Frontal cortex (tissue), 4 donors: ENCODE results near the gene WWOX. TPM values are rescaled to one million over a fixed set of nuclear protein-coding genes. Genes with fewer than 3 reads are reported as not detected.

Experiments
- DNase-seq, 2 donors: peaks; one replicate each; pipeline ENCODE4 v3.0.0; 2012; ENCODE audit warnings: low spot score in 2 of 2
- FAIRE-seq: peaks from 2 replicates; lab custom pipeline; 2012; peaks lifted over from hg19 to GRCh38; lab: Jason Lieb, UNC
- total RNA-seq: library from RNA; depleted of rRNA; stranded (reverse); fragments of >200 nt; gene quantifications from one replicate; pipeline ENCODE4 v1.2.3, GENCODE V29; 2014
- donor health status: control.
- donor health status: control.
- donor health status: control.

The WWOX gene
- total RNA-seq, 1 donor from 2014 or later, result 17.1 TPM

DNA sequence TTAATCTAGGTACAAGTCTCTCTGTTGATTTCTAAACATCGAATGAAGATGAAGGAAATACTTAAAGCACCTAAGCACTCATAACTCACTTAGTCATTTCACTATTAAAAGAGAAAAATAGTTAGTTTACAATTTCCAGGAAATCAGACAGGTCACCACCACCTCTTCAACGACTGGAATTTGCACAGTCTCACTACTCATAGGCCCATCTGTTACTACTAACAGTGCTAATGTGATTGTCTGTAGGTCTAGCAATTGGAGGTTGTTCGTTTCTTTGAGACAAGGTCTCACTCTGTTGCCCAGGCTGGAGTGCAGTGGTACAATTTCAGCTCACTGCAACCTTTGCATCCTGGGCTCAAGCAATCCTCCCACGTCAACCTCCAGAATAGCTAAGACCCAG lies 1056.5 kb downstream of the WWOX start:
- FAIRE-seq (no peak), DNase-seq (no peak)

DNA sequence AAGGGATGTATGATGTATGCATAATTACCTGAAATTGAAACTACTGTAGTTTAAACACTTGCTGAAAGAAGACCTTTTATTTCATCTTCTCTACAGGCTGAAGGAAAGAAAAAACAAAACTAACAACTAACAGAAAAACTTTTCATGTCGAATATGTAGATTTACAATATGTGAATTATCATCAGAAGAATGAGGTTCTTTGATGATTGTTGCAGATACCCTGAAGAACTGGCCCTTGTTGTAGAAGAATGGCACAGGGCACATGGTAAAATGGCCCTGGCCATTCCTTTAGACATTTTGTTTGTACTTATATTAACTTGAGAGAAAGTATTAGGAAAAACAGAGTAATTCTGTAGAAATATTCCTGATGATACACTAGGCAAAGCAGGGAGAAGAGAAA lies 1057.3 kb downstream of the WWOX start:
- DNase-seq (no peak), FAIRE-seq (no peak)

DNA sequence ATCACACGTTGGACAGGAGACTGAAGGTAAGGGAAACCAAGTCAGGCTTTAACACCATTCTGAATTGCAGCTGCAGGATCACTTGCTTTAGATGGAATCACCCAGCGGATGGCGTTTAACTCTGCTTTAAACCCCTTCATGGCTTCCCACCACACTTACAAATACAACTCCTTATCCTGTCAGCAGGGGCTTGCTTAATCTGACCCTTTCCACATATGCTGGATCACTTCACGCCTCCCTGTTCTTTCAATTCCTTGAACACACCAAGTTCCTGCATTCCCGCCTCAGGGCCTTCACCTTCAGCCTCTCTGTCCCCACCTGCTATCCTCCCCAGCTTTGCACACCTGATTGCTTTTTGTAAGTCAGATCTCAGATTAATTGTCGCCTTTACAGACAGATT lies 1058.9 kb downstream of the WWOX start:
- FAIRE-seq (no peak), DNase-seq (no peak)

DNA sequence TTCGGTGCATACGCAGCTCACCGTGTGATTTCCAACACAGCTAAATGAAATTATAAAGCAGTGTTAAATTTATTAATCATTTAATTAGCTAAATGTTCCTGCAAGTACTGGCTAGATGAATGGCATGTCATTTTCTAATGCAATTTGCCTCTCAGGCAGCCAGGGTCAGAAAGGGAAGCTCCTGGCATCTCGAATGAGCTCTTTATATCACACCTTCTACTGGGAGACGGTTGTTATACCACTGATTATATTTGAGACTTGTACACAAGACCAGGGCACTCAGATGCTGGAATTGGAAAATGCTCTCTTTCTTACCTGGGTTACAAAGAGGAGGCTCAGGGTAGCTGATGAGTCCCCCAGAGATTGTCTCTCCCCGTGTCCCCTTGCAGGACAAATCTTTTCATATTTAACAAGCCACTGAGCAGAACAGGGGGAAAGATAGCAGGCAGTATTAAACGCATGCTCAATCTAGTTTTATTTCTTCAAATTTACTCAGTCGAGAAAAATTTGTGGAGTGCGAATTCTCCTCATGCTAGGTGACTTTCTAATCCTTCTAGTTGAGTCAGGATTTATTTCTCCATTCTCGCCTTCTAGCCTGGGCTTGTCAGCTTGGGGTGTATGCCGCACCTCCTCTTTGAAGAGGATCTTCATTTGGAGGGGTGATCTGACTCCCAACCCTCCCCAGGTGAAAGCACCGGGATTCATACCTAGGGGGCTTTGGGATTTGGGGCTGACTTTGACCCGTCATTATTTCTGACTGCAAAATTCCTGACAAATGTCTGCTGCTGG lies 1060.0 kb downstream of the WWOX start:
- FAIRE-seq, result no peak
- DNase-seq, result no peak

DNA sequence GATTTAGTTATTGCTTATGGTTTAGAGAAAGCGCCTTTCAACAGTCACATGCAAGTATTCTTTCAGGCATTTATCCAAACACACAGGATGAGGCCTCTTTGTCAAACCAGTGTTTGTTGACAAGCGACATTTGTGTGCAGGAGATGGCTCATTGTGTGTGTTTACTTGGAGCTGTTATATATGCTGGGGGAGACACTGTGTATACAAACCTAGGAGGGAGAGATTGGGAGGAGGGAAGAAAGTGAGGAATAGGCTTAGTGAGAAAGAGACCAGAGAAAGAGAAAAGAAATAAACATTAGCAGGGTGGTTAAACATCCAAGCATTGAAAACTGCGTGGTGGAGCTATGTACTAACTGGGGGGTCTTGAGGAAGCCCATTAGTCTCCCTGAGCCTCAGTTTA lies 1063.5 kb downstream of the WWOX start:
- no peak for DNase-seq
- FAIRE-seq, result no peak

DNA sequence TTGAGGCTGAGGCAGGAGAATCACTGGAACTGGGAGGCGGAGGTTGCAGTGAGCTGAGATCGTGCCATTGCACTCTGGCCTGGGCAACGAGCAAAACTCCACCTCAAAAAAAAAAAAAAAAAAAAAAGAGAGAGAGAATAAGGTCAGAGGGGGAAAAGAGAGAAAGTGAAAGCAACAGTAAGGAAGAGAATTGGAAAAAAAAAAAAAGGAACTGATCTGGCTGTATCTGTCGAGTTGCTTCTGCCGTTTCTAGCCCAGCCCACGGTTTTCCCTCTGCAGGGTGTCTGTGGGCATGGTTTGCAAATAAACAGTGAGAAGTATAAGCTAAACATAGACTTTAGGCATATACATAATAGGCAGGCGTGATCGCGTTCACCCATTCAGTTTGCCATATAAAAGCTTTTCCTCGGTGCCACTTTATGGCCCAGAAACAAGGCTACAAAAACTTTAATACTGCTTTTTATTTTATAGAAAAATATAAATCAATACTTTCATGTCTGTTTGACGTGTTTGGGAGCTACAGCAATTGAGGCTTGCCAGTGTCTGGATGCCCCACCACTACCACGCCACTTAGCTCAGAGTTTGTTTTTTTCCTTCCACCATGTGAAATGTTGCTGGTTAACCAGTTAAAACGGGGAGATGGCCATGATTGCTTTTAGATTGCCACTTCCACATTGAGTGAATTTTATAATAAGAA lies 1064.4 kb downstream of the WWOX start:
- FAIRE-seq (no peak), DNase-seq (no peak)

DNA sequence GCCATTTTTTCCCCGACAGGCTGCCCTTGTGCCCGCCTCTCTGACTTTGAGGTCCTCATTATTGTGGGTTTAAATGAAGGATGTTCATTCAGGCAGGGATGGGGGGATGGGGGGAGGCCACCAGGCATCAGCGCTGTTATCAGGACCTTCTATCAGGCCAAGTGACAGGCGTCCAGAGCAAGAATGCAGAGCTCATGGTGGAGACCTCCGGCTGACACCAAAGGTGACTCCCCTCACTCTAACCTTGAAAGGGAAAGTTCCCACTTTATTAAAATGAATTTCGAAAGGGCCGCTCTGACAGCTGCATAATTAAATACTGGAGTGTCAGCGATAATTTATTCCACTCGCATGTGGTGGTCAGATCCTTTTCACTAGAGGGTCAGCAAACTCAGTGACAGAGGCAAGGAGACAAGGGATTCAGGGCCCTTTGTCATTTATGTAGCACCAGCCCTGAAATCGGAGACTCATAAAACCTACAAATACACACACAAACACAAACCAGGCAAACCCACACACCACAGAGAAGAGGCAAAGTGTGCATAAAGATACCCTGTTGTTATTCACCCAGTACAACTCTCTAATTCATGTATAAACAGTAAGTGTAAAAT lies 1065.0 kb downstream of the WWOX start:
- DNase-seq (no peak), FAIRE-seq (no peak)

DNA sequence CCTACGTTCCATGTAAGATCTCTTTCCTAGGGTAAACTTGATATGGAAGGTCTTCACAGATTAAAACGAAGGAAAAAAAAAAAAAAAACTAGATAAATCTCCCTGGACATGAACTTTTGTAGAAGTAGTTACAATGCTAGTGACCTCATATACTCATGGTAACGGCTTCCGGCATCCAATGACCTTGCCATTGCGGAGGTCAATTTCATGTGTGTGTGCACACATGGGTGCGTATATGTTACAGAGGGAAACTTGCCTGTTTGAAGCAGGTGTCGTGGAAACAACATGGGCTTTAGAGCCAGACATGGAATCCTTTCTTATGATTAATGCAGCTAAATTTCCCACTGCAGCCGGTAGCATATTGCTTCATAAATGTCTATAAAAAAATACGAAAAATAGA lies 1065.6 kb downstream of the WWOX start:
- no peak for FAIRE-seq

DNA sequence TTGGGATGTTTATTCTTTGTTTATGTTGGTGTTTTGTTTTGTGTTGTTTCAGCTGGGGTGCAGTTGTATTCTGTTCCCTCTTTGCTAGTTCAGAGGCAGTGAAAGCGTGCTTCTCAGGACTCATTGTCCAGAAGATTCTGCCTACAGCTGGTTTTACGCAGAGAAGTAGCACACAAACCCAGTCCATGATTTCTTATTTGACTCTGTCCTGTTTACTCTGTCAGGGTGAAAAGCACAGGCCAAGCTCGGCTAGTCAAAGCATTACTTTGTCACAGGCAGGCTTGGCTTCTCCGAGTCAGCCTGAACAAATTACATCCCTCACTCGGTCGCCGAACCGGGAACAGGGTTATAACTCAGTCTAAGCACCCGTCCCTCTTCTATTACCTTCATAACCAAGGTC lies 1066.1 kb downstream of the WWOX start:
- FAIRE-seq (no peak), DNase-seq (no peak)

More for the DNA sequence above, 1065.6 kb downstream of the WWOX start:
- DNase-seq, result no peak

DNA sequence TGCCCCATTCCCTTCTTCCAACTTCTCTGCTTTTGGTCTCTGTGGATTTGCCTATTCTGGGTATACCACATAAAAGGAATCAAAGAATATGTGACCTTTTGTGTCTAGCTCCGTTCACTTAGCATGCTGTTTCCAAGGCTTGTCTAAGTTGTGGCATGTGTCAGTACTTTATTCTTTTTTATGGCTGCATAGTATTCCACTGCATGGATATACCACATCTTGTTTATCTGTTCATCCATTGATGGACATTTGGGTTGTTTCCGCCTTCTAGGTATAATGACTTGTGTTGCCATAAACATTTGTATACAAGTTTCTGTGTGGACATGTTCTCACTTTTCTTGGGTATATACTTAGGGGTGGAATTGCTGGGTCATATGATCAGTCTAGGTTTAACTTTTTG lies 1068.4 kb downstream of the WWOX start:
- no peak for FAIRE-seq
- no peak for DNase-seq

DNA sequence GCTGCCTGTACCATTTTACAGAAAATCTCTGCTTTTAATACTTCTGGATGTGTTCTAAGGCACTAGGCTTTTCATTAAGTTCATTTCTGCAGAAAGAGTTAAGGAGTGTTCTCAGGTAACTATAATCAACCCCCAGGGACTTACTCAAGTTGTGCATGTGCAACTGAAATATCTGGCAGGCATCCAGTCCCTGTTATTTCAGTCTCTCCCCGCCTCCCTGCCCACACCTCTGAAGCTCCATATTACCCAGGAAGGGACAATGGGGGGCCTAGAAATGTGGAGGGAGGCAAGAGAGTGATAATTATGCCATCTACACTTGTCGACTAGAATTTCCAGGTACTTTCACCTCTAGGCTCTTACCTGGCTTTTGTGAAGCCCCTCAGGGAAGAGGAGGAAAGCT lies 1068.9 kb downstream of the WWOX start:
- no peak for FAIRE-seq
- DNase-seq, result no peak

DNA sequence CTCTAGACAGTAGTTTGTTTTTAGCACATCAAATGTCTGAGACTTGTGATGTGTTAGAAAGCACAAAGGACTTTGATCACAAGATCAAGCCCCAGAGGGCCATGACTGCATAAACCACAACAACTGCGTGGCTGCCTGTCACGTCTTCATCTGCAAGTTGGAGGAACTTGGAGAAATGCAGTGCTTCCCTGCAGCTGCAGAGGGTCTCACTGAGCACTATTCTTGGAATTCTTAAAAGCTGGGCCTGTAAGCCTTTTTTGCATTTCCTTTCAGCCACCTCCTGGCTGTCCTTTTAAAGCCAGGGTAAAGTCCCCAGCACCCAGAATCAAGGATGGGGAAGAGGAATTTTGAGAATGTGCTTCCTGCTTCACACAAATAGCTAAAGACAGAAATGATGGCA lies 1069.8 kb downstream of the WWOX start:
- FAIRE-seq (no peak), DNase-seq (no peak)

DNA sequence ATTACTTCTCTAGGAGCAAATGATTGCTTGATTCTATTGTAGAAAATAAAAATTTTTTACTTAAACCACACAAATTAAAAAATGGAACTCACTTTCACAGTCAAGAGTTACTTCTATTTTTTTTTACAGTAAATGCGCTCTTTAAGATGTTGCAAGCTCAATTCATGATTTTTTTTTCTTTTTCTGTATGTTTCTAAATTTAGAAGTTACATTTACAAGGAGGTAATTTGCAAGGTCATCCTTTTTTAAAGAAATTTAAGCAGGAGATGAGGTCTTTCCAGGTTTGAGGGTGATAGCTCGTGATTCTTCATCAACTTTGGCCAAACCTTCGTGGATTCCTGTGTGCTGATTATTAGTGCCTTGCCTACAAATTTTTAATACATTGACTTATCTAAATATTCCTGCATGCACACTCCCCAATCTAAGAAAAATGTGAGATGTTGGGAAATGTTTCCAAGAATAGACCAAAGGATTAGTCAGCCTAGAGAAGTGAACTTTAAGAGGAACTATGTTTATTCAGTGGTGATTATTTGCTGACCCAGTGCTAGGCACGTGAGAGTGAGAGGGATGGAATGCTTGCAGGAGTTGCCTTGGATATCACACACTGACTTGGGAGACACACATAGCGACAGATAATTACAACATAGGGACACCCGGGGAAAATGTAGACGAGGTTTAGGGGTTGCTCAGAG lies 1071.2 kb downstream of the WWOX start:
- DNase-seq, result no peak
- FAIRE-seq, result no peak

DNA sequence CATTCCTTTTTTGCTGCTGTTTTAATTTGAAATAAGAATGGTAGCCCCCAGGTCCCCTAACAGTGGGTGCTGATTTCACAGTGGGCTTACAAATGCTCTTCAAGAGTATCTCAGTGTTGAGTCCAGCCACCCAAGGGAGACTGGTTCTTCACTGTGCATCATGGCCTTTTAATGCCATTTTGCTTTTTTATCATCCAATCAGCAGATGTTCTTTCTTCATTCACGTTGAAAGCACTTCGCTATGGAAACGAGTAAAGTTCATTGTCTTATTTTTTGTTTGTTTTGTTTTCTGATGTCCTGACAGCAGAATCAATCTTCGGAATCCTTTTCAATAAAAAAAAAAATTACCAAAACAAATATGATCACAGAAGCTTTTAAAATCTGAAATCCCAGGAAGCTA lies 1072.0 kb downstream of the WWOX start:
- DNase-seq (no peak), FAIRE-seq (no peak)

DNA sequence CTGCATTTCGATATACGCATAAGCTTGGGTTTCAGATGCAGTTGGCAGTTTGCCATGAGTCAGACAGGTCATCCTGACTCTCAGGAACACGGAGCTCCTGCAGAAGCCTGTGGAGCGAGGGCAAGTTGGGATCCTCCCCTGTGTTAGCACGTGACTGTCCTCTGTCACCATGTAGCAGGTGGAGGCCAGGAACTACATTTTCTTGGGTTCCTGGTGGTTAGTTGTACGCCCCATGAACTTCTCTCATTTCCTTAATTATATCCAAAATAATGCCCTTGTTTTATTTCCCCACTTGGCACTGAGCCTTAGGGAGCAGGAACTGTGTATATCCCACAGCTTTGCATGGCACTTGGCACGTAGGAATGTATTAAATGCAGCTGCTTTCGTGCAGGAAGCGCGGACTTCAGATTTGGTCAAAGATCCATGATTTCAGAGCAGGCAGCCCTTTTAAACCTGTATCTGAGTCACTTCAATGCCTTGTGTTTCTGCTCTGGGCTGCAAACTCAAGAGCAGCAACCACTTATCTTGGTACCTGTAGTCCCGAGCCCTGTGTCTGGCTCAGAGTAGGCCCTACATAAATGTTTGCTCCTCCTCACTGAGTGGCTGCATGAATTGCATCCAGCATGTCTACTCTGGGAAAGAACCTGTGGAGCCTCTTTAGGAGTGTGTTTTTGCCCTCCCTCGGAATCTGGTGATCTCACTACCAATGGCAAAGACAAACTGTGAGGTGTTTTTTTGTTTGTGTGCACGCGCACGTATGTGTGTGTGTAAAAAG lies 1072.7 kb downstream of the WWOX start:
- FAIRE-seq (no peak), DNase-seq (no peak)

DNA sequence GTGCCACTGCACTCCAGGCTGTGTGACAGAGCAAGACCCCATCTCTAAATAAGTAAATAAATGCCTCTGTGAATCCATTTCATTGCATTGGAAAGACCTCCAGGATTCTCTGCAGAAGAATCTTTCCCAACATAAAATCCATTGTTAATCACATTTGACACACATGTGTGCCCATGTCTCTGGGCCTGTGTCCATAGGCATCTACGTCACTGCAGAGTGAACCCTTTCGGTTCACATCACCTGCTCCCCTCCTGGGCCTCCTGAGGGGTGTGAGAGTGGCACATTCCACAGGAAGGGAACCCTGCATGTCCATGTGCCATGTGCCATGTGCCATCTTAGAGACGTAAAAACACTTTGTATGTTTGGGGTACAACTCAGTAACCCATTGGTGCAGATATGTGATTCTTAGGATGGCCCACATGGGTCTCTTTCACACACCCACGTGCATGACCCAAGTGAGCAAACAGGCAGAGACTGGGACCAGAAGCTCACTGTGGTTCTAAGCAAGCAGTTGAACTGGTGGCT lies 1073.6 kb downstream of the WWOX start:
- no peak for FAIRE-seq
- no peak for DNase-seq

DNA sequence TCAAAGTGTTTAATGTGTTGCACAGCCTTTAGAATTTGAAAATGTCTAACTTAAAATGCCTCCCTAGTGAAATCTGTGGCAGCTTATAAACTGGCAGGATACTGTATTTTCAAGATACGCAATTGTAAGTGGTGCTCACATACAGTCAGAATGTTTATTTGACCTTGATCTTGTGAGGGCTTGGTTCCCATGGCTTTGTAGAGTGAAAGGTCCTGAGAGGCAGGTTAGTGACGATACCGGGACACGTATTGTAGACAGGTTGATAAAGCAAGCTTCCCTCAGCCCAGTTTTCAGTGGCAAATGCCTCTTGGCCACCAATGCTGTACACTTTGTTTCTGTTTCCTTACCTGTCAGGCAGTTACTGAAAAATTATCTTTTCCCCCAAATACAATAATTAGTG lies 1074.5 kb downstream of the WWOX start:
- DNase-seq (no peak), FAIRE-seq (no peak)

DNA sequence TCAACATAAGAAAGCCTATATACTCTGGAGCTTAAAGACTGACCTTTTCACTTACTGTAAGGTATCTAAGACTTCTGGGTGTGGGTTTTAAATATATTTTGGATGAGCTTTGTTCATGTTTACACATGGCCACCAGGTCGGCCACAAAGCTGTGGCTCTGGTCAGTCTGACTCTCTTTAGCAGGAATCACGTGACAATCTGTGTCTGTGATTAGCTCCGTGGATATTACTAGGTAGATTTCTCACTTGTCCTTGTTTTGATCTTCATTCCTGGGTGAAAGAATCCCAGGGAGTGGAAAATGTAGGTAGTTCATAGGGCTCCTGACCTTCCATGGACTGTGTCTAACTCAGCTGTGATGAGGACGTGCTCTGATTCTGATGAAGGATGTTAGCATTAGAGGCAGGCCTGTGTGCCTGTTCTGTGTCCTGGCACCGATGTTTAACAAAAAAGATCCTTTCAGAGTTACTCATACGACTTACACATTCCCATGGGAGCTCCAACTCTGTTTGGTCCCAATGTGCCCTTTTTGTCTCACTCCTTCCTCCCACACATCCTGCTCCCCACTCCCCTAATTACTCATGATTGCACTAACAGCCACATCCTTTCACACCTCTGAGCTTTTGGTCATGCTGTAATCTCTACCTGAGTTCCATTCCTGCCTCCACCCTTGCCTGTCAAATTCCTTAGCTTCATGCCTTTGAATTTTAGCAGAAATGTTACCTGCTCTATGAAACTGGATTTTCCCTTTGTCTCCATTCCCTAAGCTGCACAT lies 1076.0 kb downstream of the WWOX start:
- no peak for DNase-seq

DNA sequence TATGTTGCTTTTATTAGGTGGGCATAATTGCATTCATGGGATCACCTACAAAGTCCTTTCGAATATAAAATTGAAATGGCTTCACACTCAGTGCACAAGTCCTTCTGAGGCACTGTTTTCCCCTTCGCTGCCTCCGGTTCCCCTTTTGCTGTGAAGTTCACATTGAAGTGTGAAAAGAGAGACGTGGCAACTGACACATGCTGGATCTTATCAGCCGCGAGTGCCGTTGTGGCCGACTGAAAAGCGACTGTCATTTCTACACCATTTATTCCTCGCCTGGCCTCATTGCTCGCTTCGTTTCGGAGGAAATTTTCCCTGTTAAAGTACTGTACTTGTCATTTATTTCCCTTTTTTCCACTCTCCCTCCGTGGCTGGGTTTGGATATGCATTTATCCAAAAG lies 1077.6 kb downstream of the WWOX start:
- no peak for FAIRE-seq
- DNase-seq, result no peak

More for the DNA sequence above, 1076.0 kb downstream of the WWOX start:
- FAIRE-seq, result no peak
